ENCODE data around the gene LINC00632.
"Not testable (repeated sequence)": the region's sequence is repeated elsewhere in the genome, so short reads cannot be mapped to it uniquely, and the experiment has no call there.

DNA sequence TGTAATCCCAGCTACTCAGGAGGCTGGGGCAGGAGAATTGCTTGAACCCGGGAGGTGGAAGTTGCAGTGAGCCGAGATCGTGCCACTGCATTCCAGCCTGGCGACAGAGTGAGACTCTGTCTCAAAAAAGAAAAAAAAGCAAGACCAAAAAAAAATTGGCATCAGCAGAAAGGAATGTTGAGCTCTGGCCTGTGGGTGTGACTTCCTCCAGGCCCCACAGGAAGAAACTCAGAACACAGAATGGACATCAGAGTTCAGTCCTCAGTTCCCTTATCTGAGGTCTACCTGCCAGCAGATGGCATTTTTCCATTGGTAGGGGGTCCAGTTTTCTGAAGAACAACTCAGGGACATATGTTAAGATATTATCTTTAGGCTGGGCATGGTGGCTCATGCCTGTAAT lies 18.0 kb upstream of the LINC00632 start:
- TF ChIP-seq CTCF, POLR2A (IDR thresholded peaks at IDR 0.05): not testable (repeated sequence)
